Colonic mucosa (tissue), 4 donors: Measurements from ENCODE around the gene EPS8L3. TPM values are rescaled to one million over a fixed set of nuclear protein-coding genes. Genes with fewer than 3 reads are reported as not detected.

Experiments used
- DNase-seq: peaks from one replicate; pipeline ENCODE4 v3.0.0-alpha.2; 2020
- H3K27ac ChIP-seq: fragments of 200-600 bp; one replicate; pipeline ENCODE4 v1.8.0; 2021
- H3K27me3 ChIP-seq: fragments of 200-600 bp; one replicate; pipeline ENCODE4 v1.8.0; 2021
- H3K36me3 ChIP-seq: fragments of 200-600 bp; one replicate; pipeline ENCODE4 v1.8.0; 2021
- H3K4me1 ChIP-seq: fragments of 200-600 bp; one replicate; pipeline ENCODE4 v1.8.0; 2021; ENCODE audit warnings: mild to moderate bottlenecking
- H3K4me3 ChIP-seq: fragments of 200-600 bp; one replicate; pipeline ENCODE4 v1.8.0; 2021
- H3K9ac ChIP-seq, 2 donors: one replicate each; pipeline ENCODE4 v1.7.0; 2013; ENCODE audit warnings: control low read depth in 2 of 2, low read depth in 2 of 2, low read length in 2 of 2
- H3K9me3 ChIP-seq: fragments of 200-600 bp; one replicate; pipeline ENCODE4 v1.8.0; 2021
- CTCF ChIP-seq: fragments of 200-600 bp; IDR thresholded peaks from one replicate; pipeline ENCODE4 v1.8.0; 2022; ENCODE audit warnings: antibody characterized with exemption, mild to moderate bottlenecking
- intact Hi-C: fragments of 100-400 bp; cut with DNase I; formaldehyde crosslinking; loops from one replicate; pipeline ENCODE4 v1.14.1; 2022
- total RNA-seq, 2 donors: library from RNA; stranded (reverse); fragmentation: NEBNext Ultra II Directional in 1 of 2; extraction: Animal tissue kit (Norgen Biotek cat#: 25700) in 1 of 2; gene quantifications; one replicate each; pipeline ENCODE4 v1.2.1, GENCODE V29; 2021
- donor health status: healthy.
- donor health status: DM: no; HTN: no; CAD: no.
- donor health status: DM: no; HTN: no; CAD: no.

EPS8L3 gene
- 100 to 1,000 TPM; 283 to 290 TPM for total RNA-seq

GRCh38 chr1:109763646-109764415, at the start of gene EPS8L3:
Gene EPS8L3 (minus strand): TSS chr1:109763923. CDS start chr1:109761749, 2,174 bp downstream.
- peak within 1 kb of the TSS; percentile 83 to 100 for H3K9ac ChIP-seq
- H3K36me3 ChIP-seq, result no peaks in the 10 kb centered on the region
- peaks cover 9% of the 10 kb centered on the region for H3K4me1 ChIP-seq
- no peaks in the 10 kb centered on the region for H3K9me3 ChIP-seq
- no peak for TF ChIP-seq CTCF
- H3K27me3 ChIP-seq, result no peaks in the 10 kb centered on the region
- H3K27ac ChIP-seq, result peak within 1 kb of the TSS; percentile 87
- peak within 1 kb of the TSS; percentile 61 for H3K4me3 ChIP-seq
- peak; percentile 95 for DNase-seq
- intact Hi-C loops, result no loop called here

GRCh38 chr1:109812691-109813393, 49.1 kb upstream of the EPS8L3 start:
- intact Hi-C loops, result no loop called here

GRCh38 chr1:109808703-109809102, 45.0 kb upstream of the EPS8L3 start:
- H3K4me3 ChIP-seq, result no peak overlapping the region
- DNase-seq, result no peak

More at GRCh38 chr1:109812691-109813393, 49.1 kb upstream of the EPS8L3 start:
- Histone ChIP-seq H3K27ac (no peak overlapping the region), H3K9me3 (no peaks in the 10 kb centered on the region), H3K27me3 (no peaks in the 10 kb centered on the region), H3K9ac (no peak overlapping the region), H3K4me1 (no peaks in the 10 kb centered on the region), H3K36me3 (no peaks in the 10 kb centered on the region), H3K4me3 (no peak overlapping the region)
- DNase-seq, result no peak
- TF ChIP-seq CTCF, result no peak

GRCh38 chr1:109807822-109808680, 44.3 kb upstream of the EPS8L3 start:
- Histone ChIP-seq H3K9ac (no peak overlapping the region), H3K4me3 (no peak overlapping the region), H3K27ac (no peak overlapping the region), H3K4me1 (no peaks in the 10 kb centered on the region), H3K27me3 (no peaks in the 10 kb centered on the region), H3K9me3 (no peaks in the 10 kb centered on the region), H3K36me3 (no peaks in the 10 kb centered on the region)
- intact Hi-C loops, result no loop called here
- no peak for TF ChIP-seq CTCF
- DNase-seq, result no peak

More at GRCh38 chr1:109808703-109809102, 45.0 kb upstream of the EPS8L3 start:
- H3K36me3 ChIP-seq, result no peaks in the 10 kb centered on the region
- intact Hi-C loops, result no loop called here
- H3K27ac ChIP-seq, result no peak overlapping the region
- no peaks in the 10 kb centered on the region for H3K27me3 ChIP-seq
- H3K4me1 ChIP-seq, result no peaks in the 10 kb centered on the region
- no peak for TF ChIP-seq CTCF
- H3K9ac ChIP-seq, result no peak overlapping the region
- H3K9me3 ChIP-seq, result no peaks in the 10 kb centered on the region

- Histone ChIP-seq H3K9me3 (no peaks in the 10 kb centered on the region), H3K27me3 (no peaks in the 10 kb centered on the region), H3K36me3 (no peaks in the 10 kb centered on the region), H3K27ac (no peak overlapping the region), H3K4me1 (no peaks in the 10 kb centered on the region), H3K9ac (no peak overlapping the region), H3K4me3 (no peak overlapping the region)
- DNase-seq, result no peak
- intact Hi-C loops, result no loop called here
- no peak for TF ChIP-seq CTCF
Observed at GRCh38 chr1:109807402-109807801, 43.7 kb upstream of the EPS8L3 start.
